BE2C (cell line): ENCODE results near the gene TYW1B. TPM values are rescaled to one million over a fixed set of nuclear protein-coding genes. Genes with fewer than 3 reads are reported as not detected.
"Not testable (repeated sequence)": the region's sequence is repeated elsewhere in the genome, so short reads cannot be mapped to it uniquely, and the experiment has no call there.

Experiments used
- DNase-seq: peaks from one replicate; pipeline ENCODE4 v3.0.0-alpha.2; 2020
- H3K27me3 ChIP-seq: fragments of 250-450 bp; sonication (Bioruptor Pico); 2 replicates; pipeline ENCODE4 v1.5.1; 2020; ENCODE audit warnings: mild to moderate bottlenecking
- H3K36me3 ChIP-seq: fragments of 250-450 bp; sonication (Bioruptor Pico); 2 replicates; pipeline ENCODE4 v1.5.1; 2020; ENCODE audit warnings: mild to moderate bottlenecking
- H3K4me1 ChIP-seq: fragments of 250-450 bp; sonication (Bioruptor Pico); 2 replicates; pipeline ENCODE4 v1.5.1; 2020
- H3K4me3 ChIP-seq: 2 replicates; pipeline ENCODE4 v1.5.1; 2011; ENCODE audit warnings: low read depth, low read length
- H3K9me3 ChIP-seq: fragments of 250-450 bp; sonication (Bioruptor Pico); 2 replicates; pipeline ENCODE4 v1.5.1; 2020
- polyA plus RNA-seq: library from polyadenylated mRNA; unstranded; fragments of >200 nt; gene quantifications from one replicate; pipeline ENCODE4 v1.2.1, GENCODE V29; 2012; ENCODE audit warnings: low read depth, missing spikeins; ENCODE audit not compliant: insufficient read length, insufficient read depth

TYW1B gene
- 17.4 TPM for polyA plus RNA-seq

- DNase-seq, result peak; percentile 98
- H3K4me3 ChIP-seq, result peak within 1 kb of the TSS; percentile 93
- not testable (repeated sequence) for H3K4me1 ChIP-seq, H3K27me3 ChIP-seq, H3K36me3 ChIP-seq, H3K9me3 ChIP-seq
Measured at GRCh38 chr7:72827839-72828591, at the start of gene TYW1B. TSS of gene TYW1B (minus strand) at chr7:72828200. CDS start at chr7:72828075, 125 bp downstream.

GRCh38 chr7:72867591-72867990 lies 39.6 kb upstream of the TYW1B start:
- H3K4me3 ChIP-seq, DNase-seq, H3K27me3 ChIP-seq, H3K36me3 ChIP-seq, H3K4me1 ChIP-seq, H3K9me3 ChIP-seq: not testable (repeated sequence)

- H3K36me3 ChIP-seq, H3K9me3 ChIP-seq, DNase-seq, H3K27me3 ChIP-seq, H3K4me3 ChIP-seq, H3K4me1 ChIP-seq: not testable (repeated sequence)
Measured at GRCh38 chr7:72858846-72859400, 30.9 kb upstream of the TYW1B start.

GRCh38 chr7:72857925-72858324 lies 29.9 kb upstream of the TYW1B start:
- H3K9me3 ChIP-seq, H3K4me1 ChIP-seq, H3K4me3 ChIP-seq, H3K36me3 ChIP-seq, DNase-seq, H3K27me3 ChIP-seq: not testable (repeated sequence)

GRCh38 chr7:72855261-72855660 lies 27.3 kb upstream of the TYW1B start:
- not testable (repeated sequence) for H3K36me3 ChIP-seq, H3K4me3 ChIP-seq, DNase-seq, H3K9me3 ChIP-seq, H3K27me3 ChIP-seq, H3K4me1 ChIP-seq

- not testable (repeated sequence) for H3K4me3 ChIP-seq, H3K27me3 ChIP-seq, H3K36me3 ChIP-seq, H3K4me1 ChIP-seq, H3K9me3 ChIP-seq, DNase-seq
Measured at GRCh38 chr7:72852937-72853336, 24.9 kb upstream of the TYW1B start.

- not testable (repeated sequence) for H3K27me3 ChIP-seq, H3K4me1 ChIP-seq
Measured at GRCh38 chr7:72850746-72851145, 22.7 kb upstream of the TYW1B start.

GRCh38 chr7:72844146-72844545 lies 16.1 kb upstream of the TYW1B start:
- not testable (repeated sequence) for H3K4me1 ChIP-seq, H3K36me3 ChIP-seq, H3K4me3 ChIP-seq, H3K9me3 ChIP-seq, H3K27me3 ChIP-seq, DNase-seq

More at GRCh38 chr7:72850746-72851145, 22.7 kb upstream of the TYW1B start:
- not testable (repeated sequence) for H3K9me3 ChIP-seq, DNase-seq, H3K4me3 ChIP-seq, H3K36me3 ChIP-seq

- H3K36me3 ChIP-seq, H3K9me3 ChIP-seq, H3K27me3 ChIP-seq, DNase-seq, H3K4me3 ChIP-seq, H3K4me1 ChIP-seq: not testable (repeated sequence)
Measured at GRCh38 chr7:72843166-72843565, 15.2 kb upstream of the TYW1B start.

GRCh38 chr7:72840966-72841511 lies 13.0 kb upstream of the TYW1B start:
- not testable (repeated sequence) for H3K9me3 ChIP-seq, H3K4me1 ChIP-seq, H3K4me3 ChIP-seq, H3K27me3 ChIP-seq, H3K36me3 ChIP-seq, DNase-seq

- not testable (repeated sequence) for H3K36me3 ChIP-seq, H3K9me3 ChIP-seq, DNase-seq, H3K4me3 ChIP-seq, H3K27me3 ChIP-seq, H3K4me1 ChIP-seq
Measured at GRCh38 chr7:72838315-72838714, 10.3 kb upstream of the TYW1B start.

- peaks cover 11% of the 10 kb centered on the region for H3K36me3 ChIP-seq
- H3K9me3 ChIP-seq, H3K27me3 ChIP-seq, H3K4me3 ChIP-seq, DNase-seq, H3K4me1 ChIP-seq: not testable (repeated sequence)
Measured at GRCh38 chr7:72837291-72837690, 9.3 kb upstream of the TYW1B start.

- Histone ChIP-seq H3K36me3 (peaks cover 18% of the 10 kb centered on the region), H3K4me3 (peak overlapping the region; percentile 84)
- H3K27me3 ChIP-seq, H3K4me1 ChIP-seq, H3K9me3 ChIP-seq, DNase-seq: not testable (repeated sequence)
Measured at GRCh38 chr7:72830567-72830966, 2.6 kb upstream of the TYW1B start.
